ENCODE results near the gene ELK4.

ELK4 gene

GRCh38 chr1:205600085-205600484 is 31.7 kb downstream of the ELK4 start:
- H3K4me3 ChIP-seq (ENCODE audit: low read depth in 1 of 2, low read length in 2 of 2), result no peak overlapping the region
- no peaks in the 10 kb centered on the region for H3K9me3 ChIP-seq (ENCODE audit: low read length)
- peaks cover 8% of the 10 kb centered on the region for H3K36me3 ChIP-seq (ENCODE audit: insufficient read depth, low read length)
- no peaks in the 10 kb centered on the region for H3K27me3 ChIP-seq (ENCODE audit: control insufficient read depth in 1 of 2, insufficient read depth in 2 of 2, low read length in 2 of 2)
- H3K4me1 ChIP-seq (ENCODE audit: insufficient read depth, low read length), result peaks cover 31% of the 10 kb centered on the region
- H3K9ac ChIP-seq (ENCODE audit: low read length), result no peak overlapping the region
- H3K27ac ChIP-seq (ENCODE audit: low read depth, low read length), result no peak overlapping the region

DNA sequence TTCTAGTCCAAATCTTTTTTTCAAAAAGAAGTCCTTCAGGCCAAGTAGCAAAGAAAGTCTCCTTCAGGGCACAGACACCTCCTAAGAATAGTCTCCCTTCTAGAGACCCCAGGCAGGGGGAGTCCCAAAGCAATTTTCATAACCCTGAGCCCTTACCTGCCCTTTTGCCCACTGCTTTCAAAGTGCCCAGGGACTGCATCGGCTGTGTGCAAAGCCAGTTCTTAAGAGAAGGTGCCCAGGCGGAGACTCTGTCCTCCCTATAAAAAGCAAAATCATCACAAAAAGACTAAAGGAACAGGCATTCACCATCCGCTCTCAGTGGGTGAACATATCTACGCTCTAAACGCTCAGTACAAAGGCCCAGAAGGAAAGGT is 32.2 kb downstream of the ELK4 start:
- H3K36me3 ChIP-seq (ENCODE audit: insufficient read depth, low read length), result peaks cover 8% of the 10 kb centered on the region
- no peaks in the 10 kb centered on the region for H3K9me3 ChIP-seq (ENCODE audit: low read length)
- H3K4me3 ChIP-seq (ENCODE audit: low read depth in 1 of 2, low read length in 2 of 2), result no peak overlapping the region
- H3K9ac ChIP-seq (ENCODE audit: low read length), result no peak overlapping the region
- no peaks in the 10 kb centered on the region for H3K27me3 ChIP-seq (ENCODE audit: control insufficient read depth in 1 of 2, insufficient read depth in 2 of 2, low read length in 2 of 2)
- peaks cover 31% of the 10 kb centered on the region for H3K4me1 ChIP-seq (ENCODE audit: insufficient read depth, low read length)
- H3K27ac ChIP-seq (ENCODE audit: low read depth, low read length), result peak overlapping the region; percentile 59

GRCh38 chr1:205598841-205599668 is 32.8 kb downstream of the ELK4 start:
- Histone ChIP-seq H3K9ac (ENCODE audit: low read length) (no peak overlapping the region), H3K4me1 (ENCODE audit: insufficient read depth, low read length) (peaks cover 31% of the 10 kb centered on the region), H3K27me3 (ENCODE audit: control insufficient read depth in 1 of 2, insufficient read depth in 2 of 2, low read length in 2 of 2) (no peaks in the 10 kb centered on the region), H3K9me3 (ENCODE audit: low read length) (no peaks in the 10 kb centered on the region), H3K36me3 (ENCODE audit: insufficient read depth, low read length) (peaks cover 4% of the 10 kb centered on the region), H3K27ac (ENCODE audit: low read depth, low read length) (peak overlapping the region; percentile 59), H3K4me3 (ENCODE audit: low read depth in 1 of 2, low read length in 2 of 2) (no peak overlapping the region)

- no peak overlapping the region for H3K9ac ChIP-seq (ENCODE audit: low read length)
- peaks cover 31% of the 10 kb centered on the region for H3K4me1 ChIP-seq (ENCODE audit: insufficient read depth, low read length)
- H3K36me3 ChIP-seq (ENCODE audit: insufficient read depth, low read length), result no peaks in the 10 kb centered on the region
- no peaks in the 10 kb centered on the region for H3K27me3 ChIP-seq (ENCODE audit: control insufficient read depth in 1 of 2, insufficient read depth in 2 of 2, low read length in 2 of 2)
- no peak overlapping the region for H3K4me3 ChIP-seq (ENCODE audit: low read depth in 1 of 2, low read length in 2 of 2)
- no peaks in the 10 kb centered on the region for H3K9me3 ChIP-seq (ENCODE audit: low read length)
- no peak overlapping the region for H3K27ac ChIP-seq (ENCODE audit: low read depth, low read length)
Observed at GRCh38 chr1:205597691-205598314, 34.0 kb downstream of the ELK4 start.

DNA sequence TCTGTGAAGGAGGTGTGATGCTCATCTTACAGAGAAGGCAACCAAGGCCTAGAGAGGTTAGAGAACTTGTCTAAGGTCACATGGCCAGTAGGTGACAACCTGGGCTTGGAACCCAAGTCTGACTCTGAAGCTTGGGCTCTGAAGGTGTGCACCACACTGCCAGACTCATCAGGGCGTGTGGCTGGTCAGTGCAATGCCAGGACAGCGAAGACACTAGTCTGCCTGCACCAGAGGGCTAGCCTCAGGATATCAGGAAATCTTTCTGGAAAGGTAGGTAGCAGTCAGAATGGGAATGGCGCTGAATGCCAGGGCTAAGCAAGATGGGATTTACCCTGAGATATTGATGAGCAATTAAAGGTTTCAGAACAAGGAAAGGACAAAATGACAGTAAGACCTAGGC is 34.9 kb downstream of the ELK4 start:
- Histone ChIP-seq H3K27me3 (ENCODE audit: control insufficient read depth in 1 of 2, insufficient read depth in 2 of 2, low read length in 2 of 2) (no peaks in the 10 kb centered on the region), H3K4me1 (ENCODE audit: insufficient read depth, low read length) (peaks cover 31% of the 10 kb centered on the region), H3K36me3 (ENCODE audit: insufficient read depth, low read length) (no peaks in the 10 kb centered on the region), H3K27ac (ENCODE audit: low read depth, low read length) (no peak overlapping the region), H3K9me3 (ENCODE audit: low read length) (no peaks in the 10 kb centered on the region), H3K9ac (ENCODE audit: low read length) (no peak overlapping the region), H3K4me3 (ENCODE audit: low read depth in 1 of 2, low read length in 2 of 2) (no peak overlapping the region)

GRCh38 chr1:205595861-205596260 is 36.0 kb downstream of the ELK4 start:
- Histone ChIP-seq H3K4me1 (ENCODE audit: insufficient read depth, low read length) (peaks cover 36% of the 10 kb centered on the region), H3K27me3 (ENCODE audit: control insufficient read depth in 1 of 2, insufficient read depth in 2 of 2, low read length in 2 of 2) (no peaks in the 10 kb centered on the region), H3K27ac (ENCODE audit: low read depth, low read length) (no peak overlapping the region), H3K36me3 (ENCODE audit: insufficient read depth, low read length) (no peaks in the 10 kb centered on the region), H3K4me3 (ENCODE audit: low read depth in 1 of 2, low read length in 2 of 2) (no peak overlapping the region), H3K9me3 (ENCODE audit: low read length) (no peaks in the 10 kb centered on the region), H3K9ac (ENCODE audit: low read length) (no peak overlapping the region)

GRCh38 chr1:205595435-205595834 is 36.4 kb downstream of the ELK4 start:
- Histone ChIP-seq H3K27me3 (ENCODE audit: control insufficient read depth in 1 of 2, insufficient read depth in 2 of 2, low read length in 2 of 2) (no peaks in the 10 kb centered on the region), H3K9me3 (ENCODE audit: low read length) (no peaks in the 10 kb centered on the region), H3K36me3 (ENCODE audit: insufficient read depth, low read length) (no peaks in the 10 kb centered on the region), H3K9ac (ENCODE audit: low read length) (no peak overlapping the region), H3K4me3 (ENCODE audit: low read depth in 1 of 2, low read length in 2 of 2) (no peak overlapping the region), H3K4me1 (ENCODE audit: insufficient read depth, low read length) (peaks cover 34% of the 10 kb centered on the region), H3K27ac (ENCODE audit: low read depth, low read length) (no peak overlapping the region)

- no peaks in the 10 kb centered on the region for H3K27me3 ChIP-seq (ENCODE audit: control insufficient read depth in 1 of 2, insufficient read depth in 2 of 2, low read length in 2 of 2)
- no peaks in the 10 kb centered on the region for H3K9me3 ChIP-seq (ENCODE audit: low read length)
- H3K4me1 ChIP-seq (ENCODE audit: insufficient read depth, low read length), result peaks cover 28% of the 10 kb centered on the region
- no peak overlapping the region for H3K27ac ChIP-seq (ENCODE audit: low read depth, low read length)
- H3K9ac ChIP-seq (ENCODE audit: low read length), result no peak overlapping the region
- H3K4me3 ChIP-seq (ENCODE audit: low read depth in 1 of 2, low read length in 2 of 2), result no peak overlapping the region
- H3K36me3 ChIP-seq (ENCODE audit: insufficient read depth, low read length), result no peaks in the 10 kb centered on the region
Observed at GRCh38 chr1:205594846-205595245, 37.0 kb downstream of the ELK4 start.

DNA sequence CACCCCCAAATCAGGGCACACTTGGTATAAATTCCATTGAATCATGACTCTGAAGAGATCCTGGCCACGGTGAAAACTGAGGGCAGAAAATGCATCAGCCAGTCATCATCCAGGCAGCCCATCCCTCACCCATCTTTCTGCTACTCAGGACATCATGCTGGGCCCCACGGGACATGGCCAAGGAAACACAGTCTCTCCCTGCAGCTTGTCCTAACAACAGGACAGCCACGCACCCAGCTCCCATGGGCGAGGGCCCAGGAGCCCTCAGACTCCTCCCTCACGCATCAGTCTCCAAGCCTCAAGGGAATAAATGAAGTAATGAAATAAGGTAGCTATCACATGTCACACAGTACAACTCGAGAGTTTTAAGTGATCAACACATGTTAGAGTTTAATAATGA is 37.8 kb downstream of the ELK4 start:
- Histone ChIP-seq H3K4me3 (ENCODE audit: low read depth in 1 of 2, low read length in 2 of 2) (no peak overlapping the region), H3K9me3 (ENCODE audit: low read length) (no peaks in the 10 kb centered on the region), H3K27me3 (ENCODE audit: control insufficient read depth in 1 of 2, insufficient read depth in 2 of 2, low read length in 2 of 2) (no peaks in the 10 kb centered on the region), H3K9ac (ENCODE audit: low read length) (no peak overlapping the region), H3K27ac (ENCODE audit: low read depth, low read length) (no peak overlapping the region), H3K36me3 (ENCODE audit: insufficient read depth, low read length) (no peaks in the 10 kb centered on the region), H3K4me1 (ENCODE audit: insufficient read depth, low read length) (peaks cover 20% of the 10 kb centered on the region)

- Histone ChIP-seq H3K4me3 (ENCODE audit: low read depth in 1 of 2, low read length in 2 of 2) (no peak overlapping the region), H3K27me3 (ENCODE audit: control insufficient read depth in 1 of 2, insufficient read depth in 2 of 2, low read length in 2 of 2) (no peaks in the 10 kb centered on the region), H3K9ac (ENCODE audit: low read length) (no peak overlapping the region), H3K4me1 (ENCODE audit: insufficient read depth, low read length) (peaks cover 15% of the 10 kb centered on the region), H3K27ac (ENCODE audit: low read depth, low read length) (no peak overlapping the region), H3K9me3 (ENCODE audit: low read length) (no peaks in the 10 kb centered on the region), H3K36me3 (ENCODE audit: insufficient read depth, low read length) (no peaks in the 10 kb centered on the region)
Observed at GRCh38 chr1:205593532-205593931, 38.3 kb downstream of the ELK4 start.

- H3K9me3 ChIP-seq (ENCODE audit: low read length), result no peaks in the 10 kb centered on the region
- peaks cover 5% of the 10 kb centered on the region for H3K4me1 ChIP-seq (ENCODE audit: insufficient read depth, low read length)
- H3K36me3 ChIP-seq (ENCODE audit: insufficient read depth, low read length), result no peaks in the 10 kb centered on the region
- H3K4me3 ChIP-seq (ENCODE audit: low read depth in 1 of 2, low read length in 2 of 2), result no peak overlapping the region
- H3K27ac ChIP-seq (ENCODE audit: low read depth, low read length), result no peak overlapping the region
- H3K27me3 ChIP-seq (ENCODE audit: control insufficient read depth in 1 of 2, insufficient read depth in 2 of 2, low read length in 2 of 2), result no peaks in the 10 kb centered on the region
- no peak overlapping the region for H3K9ac ChIP-seq (ENCODE audit: low read length)
Observed at GRCh38 chr1:205592443-205593003, 39.3 kb downstream of the ELK4 start.

Data from muscle layer of colon (tissue), 2 donors.